ENCODE measurements around the gene CHD6.

- no peak for TF ChIP-seq CTCF (conservative IDR thresholded peaks at IDR 0.05; ENCODE audit: low read depth in 2 of 2)
- TF ChIP-seq STAT1 (IDR thresholded peaks at IDR 0.05; ENCODE audit: unreplicated experiment), result no peak
These were observed 148.3 kb downstream of the CHD6 start for GRCh38 chr20:41469868-41470267.
